GM23338 (cell line): ENCODE data around the gene BRD3. TPM values are rescaled to one million over a fixed set of nuclear protein-coding genes. Genes with fewer than 3 reads are reported as not detected.

ENCODE experiments used
- ATAC-seq: fragments of 200-7000 bp; cut with Tn5 transposase; 3 replicates; pipeline ENCODE4 v1.9.1; 2020
- DNase-seq: peaks from one replicate; pipeline ENCODE4 v3.0.0-alpha.2; 2015; ENCODE audit warnings: low spot score
- H2AFZ ChIP-seq: fragments of 200-600 bp; sonication (generic); 2 replicates; pipeline ENCODE4 v1.8.0; 2016; ENCODE audit warnings: antibody characterized with exemption, mild to moderate bottlenecking, moderate library complexity
- H3F3A ChIP-seq: fragments of 200-600 bp; sonication (generic); replicated peaks from 2 replicates; pipeline ENCODE4 v1.8.0; 2017; ENCODE audit warnings: antibody characterized with exemption, mixed run types, low read depth
- H3K27ac ChIP-seq: fragments of 200-600 bp; sonication (generic); 2 replicates; pipeline ENCODE4 v1.6.1; 2016; ENCODE audit warnings: low read depth
- H3K27me3 ChIP-seq: fragments of 200-600 bp; sonication (generic); 2 replicates; pipeline ENCODE4 v1.8.0; 2016; ENCODE audit warnings: mild to moderate bottlenecking, mixed run types, moderate library complexity; ENCODE audit not compliant: insufficient read depth
- H3K36me3 ChIP-seq: fragments of 200-600 bp; sonication (generic); 2 replicates; pipeline ENCODE4 v1.8.0; 2016; ENCODE audit warnings: mild to moderate bottlenecking; ENCODE audit not compliant: insufficient read depth
- H3K4me1 ChIP-seq: fragments of 200-600 bp; sonication (generic); 2 replicates; pipeline ENCODE4 v1.8.0; 2016; ENCODE audit warnings: mild to moderate bottlenecking, moderate library complexity; ENCODE audit not compliant: insufficient read depth
- H3K4me2 ChIP-seq: fragments of 200-600 bp; sonication (generic); 2 replicates; pipeline ENCODE4 v1.7.1; 2017; ENCODE audit warnings: mixed run types
- H3K4me3 ChIP-seq: fragments of 200-600 bp; sonication (generic); 2 replicates; pipeline ENCODE4 v1.6.1; 2016; ENCODE audit warnings: mixed run types
- H3K79me2 ChIP-seq: fragments of 200-600 bp; sonication (generic); replicated peaks from 2 replicates; pipeline ENCODE4 v1.8.0; 2017; ENCODE audit warnings: mild to moderate bottlenecking; ENCODE audit not compliant: insufficient read depth
- H3K9me2 ChIP-seq: fragments of 200-600 bp; sonication (generic); 2 replicates; pipeline ENCODE4 v1.8.0; 2017; ENCODE audit not compliant: insufficient read depth
- H4K20me1 ChIP-seq: fragments of 200-600 bp; sonication (generic); replicated peaks from 2 replicates; pipeline ENCODE4 v1.8.0; 2017; ENCODE audit warnings: mild to moderate bottlenecking; ENCODE audit not compliant: insufficient read depth
- H3K27ac Mint-ChIP-seq: 2 replicates; pipeline ENCODE4 v1.8.0; 2020; ENCODE audit warnings: inconsistent platforms, mild to moderate bottlenecking, moderate library complexity, mixed read lengths
- H3K27me3 Mint-ChIP-seq: 3 replicates; pipeline ENCODE4 v1.8.0; 2022; ENCODE audit warnings: low read depth, mild to moderate bottlenecking, moderate library complexity, mixed read lengths, inconsistent platforms; ENCODE audit not compliant: insufficient read depth, poor library complexity
- H3K36me3 Mint-ChIP-seq: 3 replicates; pipeline ENCODE4 v1.8.0; 2021; ENCODE audit warnings: low read depth, mild to moderate bottlenecking, inconsistent platforms, moderate library complexity, mixed read lengths
- H3K4me1 Mint-ChIP-seq: 3 replicates; pipeline ENCODE4 v1.8.0; 2020; ENCODE audit warnings: mild to moderate bottlenecking, inconsistent platforms, mixed read lengths
- H3K4me3 Mint-ChIP-seq: 3 replicates; pipeline ENCODE4 v1.8.0; 2021; ENCODE audit warnings: moderate library complexity, mild to moderate bottlenecking, inconsistent platforms, mixed read lengths
- H3K9me3 Mint-ChIP-seq: 3 replicates; pipeline ENCODE4 v1.8.0; 2020; ENCODE audit warnings: moderate library complexity, mild to moderate bottlenecking, inconsistent platforms, mixed read lengths
- CREB1 ChIP-seq: fragments of 250-450 bp; sonication (Bioruptor Pico); IDR thresholded peaks from 2 replicates; pipeline ENCODE4 v1.5.0; 2020; ENCODE audit warnings: low read depth, mild to moderate bottlenecking, moderate library complexity
- EZH2 ChIP-seq: fragments of 200-600 bp; sonication (generic); IDR thresholded peaks from one replicate; pipeline ENCODE4 v1.8.0; 2017; ENCODE audit warnings: antibody characterized with exemption, mild to moderate bottlenecking, low read depth; ENCODE audit not compliant: unreplicated experiment
- EZH2phosphoT487 ChIP-seq: fragments of 200-600 bp; sonication (generic); IDR thresholded peaks from one replicate; pipeline ENCODE4 v1.8.1; 2018; ENCODE audit warnings: antibody characterized with exemption; ENCODE audit not compliant: unreplicated experiment
- JUNB ChIP-seq: IDR thresholded peaks from one replicate; pipeline ENCODE4 v1.6.1; 2016; ENCODE audit warnings: antibody characterized with exemption; ENCODE audit not compliant: unreplicated experiment
- STAT1 ChIP-seq: IDR thresholded peaks from one replicate; pipeline ENCODE4 v1.6.1; 2016; ENCODE audit warnings: antibody characterized with exemption; ENCODE audit not compliant: unreplicated experiment
- ZNF331 ChIP-seq: fragments of 250-450 bp; sonication (Bioruptor Pico); IDR thresholded peaks from 2 replicates; pipeline ENCODE4 v1.5.0; 2020; ENCODE audit warnings: low read depth, mild to moderate bottlenecking, moderate library complexity
- polyA plus RNA-seq: library from polyadenylated mRNA; unstranded; fragments of >200 nt; fragmentation: Nextera tagmentation; extraction: Ambion mirVana; gene quantifications from 2 replicates; pipeline ENCODE4 v1.2.1, GENCODE V29; 2016
- total RNA-seq: library from RNA; depleted of rRNA; stranded (reverse); fragments of >200 nt; shearing (Covaris generic); gene quantifications from 2 replicates; pipeline ENCODE4 v1.2.3, GENCODE V29; 2014
- TF ChIP-seq, protein P1 (sequence below): IDR thresholded peaks from one replicate; pipeline ENCODE4 v1.6.1; 2018; ENCODE audit warnings: antibody characterized with exemption; ENCODE audit not compliant: unreplicated experiment
- TF ChIP-seq, protein P2 (sequence below): fragments of 250-450 bp; sonication (Bioruptor Pico); IDR thresholded peaks from 2 replicates; pipeline ENCODE4 v1.5.0; 2020; ENCODE audit warnings: mild to moderate bottlenecking, moderate library complexity
- TF ChIP-seq, protein P3 (sequence below), 2 experiments: fragments of 200-600 bp in 1 of 2; sonication (generic) in 1 of 2; conservative IDR thresholded peaks; 2 replicates each; pipeline versions ENCODE4 v1.5.1 to v1.6.1; 2016 to 2017; ENCODE audit warnings: antibody characterized with exemption in 2 of 2, low read depth in 2 of 2, mild to moderate bottlenecking in 2 of 2, moderate library complexity in 1 of 2

BRD3 gene
- total and polyA plus RNA-seq, 2 experiments from 2014 or later = 46.0 to 88.0 TPM

DNA sequence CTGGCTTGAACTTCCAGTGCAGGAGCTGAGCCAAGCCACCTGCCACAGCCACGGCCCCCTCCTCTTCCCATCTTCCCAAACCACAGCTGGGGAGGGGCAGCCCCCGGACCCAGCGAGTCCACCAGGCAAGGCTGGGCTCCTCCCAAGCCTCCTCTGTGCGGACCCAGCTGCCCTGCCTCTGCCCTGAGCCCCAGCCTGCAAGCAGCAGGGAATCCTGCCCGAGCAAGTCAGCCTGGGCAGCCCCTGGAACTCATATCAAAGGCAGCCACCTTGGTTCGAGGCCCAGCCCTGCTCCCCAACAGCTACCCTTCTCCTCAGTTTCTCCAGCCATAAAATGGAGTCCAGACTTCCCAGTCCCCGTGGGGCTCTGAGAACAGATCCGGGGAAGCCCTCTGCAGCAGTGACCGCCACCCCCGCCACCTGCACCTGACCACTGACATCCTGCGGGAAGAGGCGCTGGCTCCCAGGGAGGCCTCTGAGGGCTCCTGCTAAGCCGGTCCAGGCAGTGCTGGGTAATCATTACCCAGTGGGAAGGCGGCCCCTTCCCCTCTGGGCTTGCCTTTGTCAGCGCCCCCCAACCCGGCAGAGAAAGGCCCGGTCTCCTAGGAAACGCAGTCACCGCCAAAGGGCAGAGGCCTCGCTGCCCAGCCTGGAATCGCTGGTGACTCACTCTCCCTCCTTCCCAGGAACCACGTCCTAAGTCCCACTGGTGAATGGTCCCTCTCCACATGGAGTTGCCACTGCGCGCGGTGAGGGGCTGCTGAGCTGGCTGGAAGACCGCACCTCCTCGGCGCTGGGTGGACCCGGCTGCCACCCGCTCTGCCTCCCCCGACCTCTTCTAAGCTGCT is 77.2 kb downstream of the BRD3 start:
- Mint-ChIP-seq H3K36me3 (no peaks in the 10 kb centered on the region), H3K4me1 (peaks cover 43% of the 10 kb centered on the region), H3K27me3 (peaks cover 13% of the 10 kb centered on the region), H3K4me3 (peak overlapping the region; percentile 80), H3K27ac (no peak overlapping the region), H3K9me3 (no peaks in the 10 kb centered on the region)
- DNase-seq (peak; percentile 52), ATAC-seq (peak; percentile 7)
- no peak for TF ChIP-seq CREB1
- no peak for TF ChIP-seq JUNB
- no peak for TF ChIP-seq EZH2
- TF ChIP-seq, protein P1, sequence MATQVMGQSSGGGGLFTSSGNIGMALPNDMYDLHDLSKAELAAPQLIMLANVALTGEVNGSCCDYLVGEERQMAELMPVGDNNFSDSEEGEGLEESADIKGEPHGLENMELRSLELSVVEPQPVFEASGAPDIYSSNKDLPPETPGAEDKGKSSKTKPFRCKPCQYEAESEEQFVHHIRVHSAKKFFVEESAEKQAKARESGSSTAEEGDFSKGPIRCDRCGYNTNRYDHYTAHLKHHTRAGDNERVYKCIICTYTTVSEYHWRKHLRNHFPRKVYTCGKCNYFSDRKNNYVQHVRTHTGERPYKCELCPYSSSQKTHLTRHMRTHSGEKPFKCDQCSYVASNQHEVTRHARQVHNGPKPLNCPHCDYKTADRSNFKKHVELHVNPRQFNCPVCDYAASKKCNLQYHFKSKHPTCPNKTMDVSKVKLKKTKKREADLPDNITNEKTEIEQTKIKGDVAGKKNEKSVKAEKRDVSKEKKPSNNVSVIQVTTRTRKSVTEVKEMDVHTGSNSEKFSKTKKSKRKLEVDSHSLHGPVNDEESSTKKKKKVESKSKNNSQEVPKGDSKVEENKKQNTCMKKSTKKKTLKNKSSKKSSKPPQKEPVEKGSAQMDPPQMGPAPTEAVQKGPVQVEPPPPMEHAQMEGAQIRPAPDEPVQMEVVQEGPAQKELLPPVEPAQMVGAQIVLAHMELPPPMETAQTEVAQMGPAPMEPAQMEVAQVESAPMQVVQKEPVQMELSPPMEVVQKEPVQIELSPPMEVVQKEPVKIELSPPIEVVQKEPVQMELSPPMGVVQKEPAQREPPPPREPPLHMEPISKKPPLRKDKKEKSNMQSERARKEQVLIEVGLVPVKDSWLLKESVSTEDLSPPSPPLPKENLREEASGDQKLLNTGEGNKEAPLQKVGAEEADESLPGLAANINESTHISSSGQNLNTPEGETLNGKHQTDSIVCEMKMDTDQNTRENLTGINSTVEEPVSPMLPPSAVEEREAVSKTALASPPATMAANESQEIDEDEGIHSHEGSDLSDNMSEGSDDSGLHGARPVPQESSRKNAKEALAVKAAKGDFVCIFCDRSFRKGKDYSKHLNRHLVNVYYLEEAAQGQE = no peak
- TF ChIP-seq STAT1 = no peak
- TF ChIP-seq ZNF331 (CRISPR knock-in tag) = no peak
- TF ChIP-seq, protein P2, sequence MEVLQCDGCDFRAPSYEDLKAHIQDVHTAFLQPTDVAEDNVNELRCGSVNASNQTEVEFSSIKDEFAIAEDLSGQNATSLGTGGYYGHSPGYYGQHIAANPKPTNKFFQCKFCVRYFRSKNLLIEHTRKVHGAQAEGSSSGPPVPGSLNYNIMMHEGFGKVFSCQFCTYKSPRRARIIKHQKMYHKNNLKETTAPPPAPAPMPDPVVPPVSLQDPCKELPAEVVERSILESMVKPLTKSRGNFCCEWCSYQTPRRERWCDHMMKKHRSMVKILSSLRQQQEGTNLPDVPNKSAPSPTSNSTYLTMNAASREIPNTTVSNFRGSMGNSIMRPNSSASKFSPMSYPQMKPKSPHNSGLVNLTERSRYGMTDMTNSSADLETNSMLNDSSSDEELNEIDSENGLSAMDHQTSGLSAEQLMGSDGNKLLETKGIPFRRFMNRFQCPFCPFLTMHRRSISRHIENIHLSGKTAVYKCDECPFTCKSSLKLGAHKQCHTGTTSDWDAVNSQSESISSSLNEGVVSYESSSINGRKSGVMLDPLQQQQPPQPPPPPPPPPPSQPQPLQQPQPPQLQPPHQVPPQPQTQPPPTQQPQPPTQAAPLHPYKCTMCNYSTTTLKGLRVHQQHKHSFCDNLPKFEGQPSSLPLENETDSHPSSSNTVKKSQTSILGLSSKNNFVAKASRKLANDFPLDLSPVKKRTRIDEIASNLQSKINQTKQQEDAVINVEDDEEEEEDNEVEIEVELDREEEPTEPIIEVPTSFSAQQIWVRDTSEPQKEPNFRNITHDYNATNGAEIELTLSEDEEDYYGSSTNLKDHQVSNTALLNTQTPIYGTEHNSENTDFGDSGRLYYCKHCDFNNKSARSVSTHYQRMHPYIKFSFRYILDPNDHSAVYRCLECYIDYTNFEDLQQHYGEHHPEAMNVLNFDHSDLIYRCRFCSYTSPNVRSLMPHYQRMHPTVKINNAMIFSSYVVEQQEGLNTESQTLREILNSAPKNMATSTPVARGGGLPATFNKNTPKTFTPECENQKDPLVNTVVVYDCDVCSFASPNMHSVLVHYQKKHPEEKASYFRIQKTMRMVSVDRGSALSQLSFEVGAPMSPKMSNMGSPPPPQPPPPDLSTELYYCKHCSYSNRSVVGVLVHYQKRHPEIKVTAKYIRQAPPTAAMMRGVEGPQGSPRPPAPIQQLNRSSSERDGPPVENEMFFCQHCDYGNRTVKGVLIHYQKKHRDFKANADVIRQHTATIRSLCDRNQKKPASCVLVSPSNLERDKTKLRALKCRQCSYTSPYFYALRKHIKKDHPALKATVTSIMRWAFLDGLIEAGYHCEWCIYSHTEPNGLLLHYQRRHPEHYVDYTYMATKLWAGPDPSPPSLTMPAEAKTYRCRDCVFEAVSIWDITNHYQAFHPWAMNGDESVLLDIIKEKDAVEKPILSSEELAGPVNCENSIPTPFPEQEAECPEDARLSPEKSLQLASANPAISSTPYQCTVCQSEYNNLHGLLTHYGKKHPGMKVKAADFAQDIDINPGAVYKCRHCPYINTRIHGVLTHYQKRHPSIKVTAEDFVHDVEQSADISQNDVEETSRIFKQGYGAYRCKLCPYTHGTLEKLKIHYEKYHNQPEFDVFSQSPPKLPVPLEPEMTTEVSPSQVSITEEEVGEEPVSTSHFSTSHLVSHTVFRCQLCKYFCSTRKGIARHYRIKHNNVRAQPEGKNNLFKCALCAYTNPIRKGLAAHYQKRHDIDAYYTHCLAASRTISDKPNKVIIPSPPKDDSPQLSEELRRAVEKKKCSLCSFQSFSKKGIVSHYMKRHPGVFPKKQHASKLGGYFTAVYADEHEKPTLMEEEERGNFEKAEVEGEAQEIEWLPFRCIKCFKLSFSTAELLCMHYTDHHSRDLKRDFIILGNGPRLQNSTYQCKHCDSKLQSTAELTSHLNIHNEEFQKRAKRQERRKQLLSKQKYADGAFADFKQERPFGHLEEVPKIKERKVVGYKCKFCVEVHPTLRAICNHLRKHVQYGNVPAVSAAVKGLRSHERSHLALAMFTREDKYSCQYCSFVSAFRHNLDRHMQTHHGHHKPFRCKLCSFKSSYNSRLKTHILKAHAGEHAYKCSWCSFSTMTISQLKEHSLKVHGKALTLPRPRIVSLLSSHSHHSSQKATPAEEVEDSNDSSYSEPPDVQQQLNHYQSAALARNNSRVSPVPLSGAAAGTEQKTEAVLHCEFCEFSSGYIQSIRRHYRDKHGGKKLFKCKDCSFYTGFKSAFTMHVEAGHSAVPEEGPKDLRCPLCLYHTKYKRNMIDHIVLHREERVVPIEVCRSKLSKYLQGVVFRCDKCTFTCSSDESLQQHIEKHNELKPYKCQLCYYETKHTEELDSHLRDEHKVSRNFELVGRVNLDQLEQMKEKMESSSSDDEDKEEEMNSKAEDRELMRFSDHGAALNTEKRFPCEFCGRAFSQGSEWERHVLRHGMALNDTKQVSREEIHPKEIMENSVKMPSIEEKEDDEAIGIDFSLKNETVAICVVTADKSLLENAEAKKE (CRISPR knock-in tag) = no peak
- TF ChIP-seq, protein P3, sequence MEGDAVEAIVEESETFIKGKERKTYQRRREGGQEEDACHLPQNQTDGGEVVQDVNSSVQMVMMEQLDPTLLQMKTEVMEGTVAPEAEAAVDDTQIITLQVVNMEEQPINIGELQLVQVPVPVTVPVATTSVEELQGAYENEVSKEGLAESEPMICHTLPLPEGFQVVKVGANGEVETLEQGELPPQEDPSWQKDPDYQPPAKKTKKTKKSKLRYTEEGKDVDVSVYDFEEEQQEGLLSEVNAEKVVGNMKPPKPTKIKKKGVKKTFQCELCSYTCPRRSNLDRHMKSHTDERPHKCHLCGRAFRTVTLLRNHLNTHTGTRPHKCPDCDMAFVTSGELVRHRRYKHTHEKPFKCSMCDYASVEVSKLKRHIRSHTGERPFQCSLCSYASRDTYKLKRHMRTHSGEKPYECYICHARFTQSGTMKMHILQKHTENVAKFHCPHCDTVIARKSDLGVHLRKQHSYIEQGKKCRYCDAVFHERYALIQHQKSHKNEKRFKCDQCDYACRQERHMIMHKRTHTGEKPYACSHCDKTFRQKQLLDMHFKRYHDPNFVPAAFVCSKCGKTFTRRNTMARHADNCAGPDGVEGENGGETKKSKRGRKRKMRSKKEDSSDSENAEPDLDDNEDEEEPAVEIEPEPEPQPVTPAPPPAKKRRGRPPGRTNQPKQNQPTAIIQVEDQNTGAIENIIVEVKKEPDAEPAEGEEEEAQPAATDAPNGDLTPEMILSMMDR (conservative IDR thresholded peaks at IDR 0.05; ENCODE audit: low read depth in 2 of 2) = no peak
- TF ChIP-seq EZH2phosphoT487 = no peak
- H3K79me2 ChIP-seq = peaks cover 57% of the 10 kb centered on the region
- H3F3A ChIP-seq = 0 out of 2 replicates have a peak, but pooled peaks cover 4% of the 10 kb centered on the region
- H3K27ac ChIP-seq = no peak overlapping the region
- H3K27me3 ChIP-seq = no peaks in the 10 kb centered on the region
- H4K20me1 ChIP-seq = peaks cover 2% of the 10 kb centered on the region
- peak overlapping the region; percentile 79 for H3K4me3 ChIP-seq
- H3K36me3 ChIP-seq = no peaks in the 10 kb centered on the region
- no peak overlapping the region for H2AFZ ChIP-seq
- H3K4me1 ChIP-seq = peaks cover 17% of the 10 kb centered on the region; the same call in 1 of the 2 replicates
- no peaks in the 10 kb centered on the region for H3K9me2 ChIP-seq
- peak overlapping the region; percentile 99 for H3K4me2 ChIP-seq
